ENCODE results near the gene ARHGAP30. TPM values are rescaled to one million over a fixed set of nuclear protein-coding genes. Genes with fewer than 3 reads are reported as not detected.
A peak's percentile ranks its signal among the peaks of the same experiment; 100 is the strongest.

ARHGAP30 gene
- polyA plus RNA-seq, 1 donor (not counting 4 experiments of a cell fraction or from before 2014, with no cell fraction given), result 0.16 TPM

- DNase-seq (ENCODE audit: low read depth, low spot score) (no peak), FAIRE-seq (no peak)
- no peaks in the 10 kb centered on the region for H3K9me1 ChIP-seq (ENCODE audit: control insufficient read depth, extremely low read depth, insufficient read depth, low read length)
- no peak overlapping the region for H3K4me3 ChIP-seq (ENCODE audit: control insufficient read depth in 2 of 3, extremely low read depth in 1 of 3, insufficient read depth in 2 of 3, low read depth in 1 of 3, low read length in 3 of 3)
- H3K79me2 ChIP-seq (ENCODE audit: control insufficient read depth, insufficient read depth, low read length), result no peaks in the 10 kb centered on the region
- dilution Hi-C loops (cut with MboI; ENCODE audit: extremely low pct_ligation_motif_present, low sequenced_read_pairs), result no loop called here
- H3K9me3 ChIP-seq (ENCODE audit: control insufficient read depth, low read depth, low read length), result no peaks in the 10 kb centered on the region
- H3K27ac ChIP-seq (ENCODE audit: control insufficient read depth, insufficient read depth, low read length), result no peak overlapping the region
- H3K27me3 ChIP-seq (ENCODE audit: control insufficient read depth, extremely low read depth, insufficient read depth, low read length), result no peaks in the 10 kb centered on the region
- no peaks in the 10 kb centered on the region for H3K36me3 ChIP-seq (ENCODE audit: control insufficient read depth in 2 of 2, extremely low read depth in 1 of 2, insufficient read depth in 2 of 2, low read length in 2 of 2)
- no peak overlapping the region for H3K9ac ChIP-seq (ENCODE audit: control insufficient read depth, extremely low read depth, insufficient read depth, low read length)
- H3K4me1 ChIP-seq (ENCODE audit: control insufficient read depth, extremely low read depth, insufficient read depth, low read length), result peaks cover 70% of the 10 kb centered on the region
- no peak overlapping the region for H3K4me2 ChIP-seq (ENCODE audit: control insufficient read depth, extremely low read depth, insufficient read depth, low read depth, low read length)
- no peaks in the 10 kb centered on the region for H4K20me1 ChIP-seq (ENCODE audit: control insufficient read depth, extremely low read depth, insufficient read depth, low read length)
- H2AFZ ChIP-seq (ENCODE audit: control insufficient read depth, low read length), result no peak overlapping the region
- TF ChIP-seq EZH2 (IDR thresholded peaks at IDR 0.05; ENCODE audit: low read length) (no peak), CTCF (optimal IDR thresholded peaks at IDR 0.05 in 1 of 3, IDR thresholded peaks at IDR 0.05 in 1 of 3, conservative IDR thresholded peaks at IDR 0.05 in 1 of 3; ENCODE audit: extremely low read depth in 1 of 3, insufficient read depth in 2 of 3, low read length in 3 of 3) (no peak)
Observed at GRCh38 chr1:161084597-161084988, 14.9 kb upstream of the ARHGAP30 start.

- no peaks in the 10 kb centered on the region for H4K20me1 ChIP-seq (ENCODE audit: control insufficient read depth, extremely low read depth, insufficient read depth, low read length)
- H3K9me3 ChIP-seq (ENCODE audit: control insufficient read depth, low read depth, low read length), result no peaks in the 10 kb centered on the region
- H2AFZ ChIP-seq (ENCODE audit: control insufficient read depth, low read length), result no peak overlapping the region
- peak overlapping the region in 1 of 3 experiments; percentile 9 for H3K4me3 ChIP-seq (ENCODE audit: control insufficient read depth in 2 of 3, extremely low read depth in 1 of 3, insufficient read depth in 2 of 3, low read depth in 1 of 3, low read length in 3 of 3)
- FAIRE-seq, result peak; percentile 34
- no peak for TF ChIP-seq EZH2 (IDR thresholded peaks at IDR 0.05; ENCODE audit: low read length)
- no peak for TF ChIP-seq CTCF (optimal IDR thresholded peaks at IDR 0.05 in 1 of 3, IDR thresholded peaks at IDR 0.05 in 1 of 3, conservative IDR thresholded peaks at IDR 0.05 in 1 of 3; ENCODE audit: extremely low read depth in 1 of 3, insufficient read depth in 2 of 3, low read length in 3 of 3)
- no peaks in the 10 kb centered on the region for H3K36me3 ChIP-seq (ENCODE audit: control insufficient read depth in 2 of 2, extremely low read depth in 1 of 2, insufficient read depth in 2 of 2, low read length in 2 of 2)
- peak overlapping the region; percentile 67 for H3K4me2 ChIP-seq (ENCODE audit: control insufficient read depth, extremely low read depth, insufficient read depth, low read depth, low read length)
- peak overlapping the region; percentile 92 for H3K27ac ChIP-seq (ENCODE audit: control insufficient read depth, insufficient read depth, low read length)
- H3K27me3 ChIP-seq (ENCODE audit: control insufficient read depth, extremely low read depth, insufficient read depth, low read length), result no peaks in the 10 kb centered on the region
- peaks cover 63% of the 10 kb centered on the region for H3K4me1 ChIP-seq (ENCODE audit: control insufficient read depth, extremely low read depth, insufficient read depth, low read length)
- no peaks in the 10 kb centered on the region for H3K79me2 ChIP-seq (ENCODE audit: control insufficient read depth, insufficient read depth, low read length)
- dilution Hi-C loops (cut with MboI; ENCODE audit: extremely low pct_ligation_motif_present, low sequenced_read_pairs), result no loop called here
- H3K9me1 ChIP-seq (ENCODE audit: control insufficient read depth, extremely low read depth, insufficient read depth, low read length), result no peaks in the 10 kb centered on the region
- H3K9ac ChIP-seq (ENCODE audit: control insufficient read depth, extremely low read depth, insufficient read depth, low read length), result peak overlapping the region; percentile 38
- no peak for DNase-seq (ENCODE audit: low read depth, low spot score)
Observed at GRCh38 chr1:161083748-161084596, 14.3 kb upstream of the ARHGAP30 start.

Measured in keratinocyte (primary cell).